Measurements from ENCODE around the gene EMILIN1. TPM values are rescaled to one million over a fixed set of nuclear protein-coding genes. Genes with fewer than 3 reads are reported as not detected.

The EMILIN1 gene
- total and polyA plus RNA-seq, 2 of the 4 experiments (the other 2 are of a cell fraction), result 26.5 to 95.6 TPM

GRCh38 chr2:27100036-27100435, 21.6 kb downstream of the EMILIN1 start:
- Histone ChIP-seq H2AFZ (replicated peaks; ENCODE audit: low read length, poor library complexity) (no peak overlapping the region), H3K36me3 (ENCODE audit: control insufficient read depth, insufficient read depth, low read length) (no peaks in the 10 kb centered on the region), H4K8ac (ENCODE audit: low read depth in 2 of 2, low read length in 2 of 2) (no peak overlapping the region), H2BK120ac (ENCODE audit: low read depth, low read length) (no peak overlapping the region), H3K18ac (ENCODE audit: low read depth, low read length) (no peak overlapping the region), H3K4me2 (ENCODE audit: low read depth, low read length) (no peak overlapping the region), H3K9ac (ENCODE audit: low read depth, low read length) (no peak overlapping the region), H3K23ac (ENCODE audit: low read depth, low read length) (no peak overlapping the region), H2AK5ac (ENCODE audit: low read depth, low read length) (no peak overlapping the region), H2BK20ac (ENCODE audit: low read depth, low read length) (no peak overlapping the region), H4K91ac (ENCODE audit: insufficient read depth, low read depth, low read length) (no peak overlapping the region), H3K27ac (ENCODE audit: insufficient read depth, low read length) (no peak overlapping the region), H2AK9ac (replicated peaks; ENCODE audit: low read depth, low read length, poor library complexity) (no peak overlapping the region), H3K4ac (ENCODE audit: low read depth, low read length) (no peak overlapping the region), H3K4me1 (ENCODE audit: control insufficient read depth, insufficient read depth, low read length) (0 out of 2 replicates have a peak, but pooled peaks cover 3% of the 10 kb centered on the region), H3K79me1 (ENCODE audit: low read depth in 1 of 2, low read length in 2 of 2) (no peaks in the 10 kb centered on the region), H3K4me3 (ENCODE audit: insufficient read depth, low read depth, low read length) (no peak overlapping the region), H4K20me1 (ENCODE audit: insufficient read depth, low read length) (no peaks in the 10 kb centered on the region), H3K9me1 (ENCODE audit: insufficient read depth, low read length) (peaks cover 7% of the 10 kb centered on the region; the same call in 1 of the 2 replicates), H4K5ac (ENCODE audit: low read depth, low read length) (no peak overlapping the region), H3K9me3 (ENCODE audit: control insufficient read depth, insufficient read depth, low read length) (no peaks in the 10 kb centered on the region), H2BK15ac (ENCODE audit: low read depth, low read length) (no peak overlapping the region), H3K14ac (replicated peaks; ENCODE audit: low read depth, low read length) (no peak overlapping the region), H3K56ac (ENCODE audit: extremely low read depth, insufficient read depth, low read length) (no peak overlapping the region), H3K27me3 (ENCODE audit: control insufficient read depth, insufficient read depth, low read length) (peaks cover 28% of the 10 kb centered on the region), H2BK5ac (ENCODE audit: low read depth, low read length, poor library complexity, severe bottlenecking) (no peak overlapping the region)
- dilution Hi-C loops (cut with HindIII; ENCODE audit: low sequenced_read_pairs, unreplicated experiment), result no loop called here
- intact Hi-C loops (cut with micrococcal nuclease), result no loop called here
- ATAC-seq (ENCODE audit: low read depth) (no peak), DNase-seq (no peak)
- 71% methylated on average over 3 of the region's 10 CpGs; no CpG with 5 or more reads in 1 of the 2 experiments for WGBS, 2 experiments (ENCODE audit: extremely low coverage in 2 of 2, insufficient read length in 1 of 2)
- BruUV-seq (replicated peaks), result no TSS peak
- in situ Hi-C loops (cut with MboI; ENCODE audit: low sequenced_read_pairs), result loop anchor here (5.0 kb wide), 1 partner anchor 97 kb away; no protein-coding TSS in a partner anchor
- ChIA-PET POLR2A (ENCODE audit: unreplicated experiment) (no interaction called here), CTCF (interaction anchor here (0.8 to 1.7 kb wide), 3 partner anchors 91 to 203 kb away, joined by 3 to 4 read pairs (median 3); no protein-coding TSS in a partner anchor)
- TF ChIP-seq MAFK (IDR thresholded peaks at IDR 0.05; ENCODE audit: low read depth, low read length), result no peak
- no peak for TF ChIP-seq SMC3 (IDR thresholded peaks at IDR 0.05; ENCODE audit: low read depth, low read length)
- TF ChIP-seq FOS (IDR thresholded peaks at IDR 0.05; ENCODE audit: low read depth, low read length), result no peak
- TF ChIP-seq, protein P1, sequence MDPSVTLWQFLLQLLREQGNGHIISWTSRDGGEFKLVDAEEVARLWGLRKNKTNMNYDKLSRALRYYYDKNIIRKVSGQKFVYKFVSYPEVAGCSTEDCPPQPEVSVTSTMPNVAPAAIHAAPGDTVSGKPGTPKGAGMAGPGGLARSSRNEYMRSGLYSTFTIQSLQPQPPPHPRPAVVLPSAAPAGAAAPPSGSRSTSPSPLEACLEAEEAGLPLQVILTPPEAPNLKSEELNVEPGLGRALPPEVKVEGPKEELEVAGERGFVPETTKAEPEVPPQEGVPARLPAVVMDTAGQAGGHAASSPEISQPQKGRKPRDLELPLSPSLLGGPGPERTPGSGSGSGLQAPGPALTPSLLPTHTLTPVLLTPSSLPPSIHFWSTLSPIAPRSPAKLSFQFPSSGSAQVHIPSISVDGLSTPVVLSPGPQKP (IDR thresholded peaks at IDR 0.05; ENCODE audit: borderline replicate concordance, low read depth, low read length), result no peak
- TF ChIP-seq RCOR1 (IDR thresholded peaks at IDR 0.05; ENCODE audit: insufficient replicate concordance, low read length), result no peak
- no peak for TF ChIP-seq POLR2A (IDR thresholded peaks at IDR 0.05; ENCODE audit: low read depth, low read length)
- TF ChIP-seq BHLHE40 (IDR thresholded peaks at IDR 0.05; ENCODE audit: low read depth, low read length), result no peak
- no peak for TF ChIP-seq USF2 (IDR thresholded peaks at IDR 0.05; ENCODE audit: low read depth, low read length)
- TF ChIP-seq, protein P2, sequence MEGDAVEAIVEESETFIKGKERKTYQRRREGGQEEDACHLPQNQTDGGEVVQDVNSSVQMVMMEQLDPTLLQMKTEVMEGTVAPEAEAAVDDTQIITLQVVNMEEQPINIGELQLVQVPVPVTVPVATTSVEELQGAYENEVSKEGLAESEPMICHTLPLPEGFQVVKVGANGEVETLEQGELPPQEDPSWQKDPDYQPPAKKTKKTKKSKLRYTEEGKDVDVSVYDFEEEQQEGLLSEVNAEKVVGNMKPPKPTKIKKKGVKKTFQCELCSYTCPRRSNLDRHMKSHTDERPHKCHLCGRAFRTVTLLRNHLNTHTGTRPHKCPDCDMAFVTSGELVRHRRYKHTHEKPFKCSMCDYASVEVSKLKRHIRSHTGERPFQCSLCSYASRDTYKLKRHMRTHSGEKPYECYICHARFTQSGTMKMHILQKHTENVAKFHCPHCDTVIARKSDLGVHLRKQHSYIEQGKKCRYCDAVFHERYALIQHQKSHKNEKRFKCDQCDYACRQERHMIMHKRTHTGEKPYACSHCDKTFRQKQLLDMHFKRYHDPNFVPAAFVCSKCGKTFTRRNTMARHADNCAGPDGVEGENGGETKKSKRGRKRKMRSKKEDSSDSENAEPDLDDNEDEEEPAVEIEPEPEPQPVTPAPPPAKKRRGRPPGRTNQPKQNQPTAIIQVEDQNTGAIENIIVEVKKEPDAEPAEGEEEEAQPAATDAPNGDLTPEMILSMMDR (conservative IDR thresholded peaks at IDR 0.05; ENCODE audit: low read depth, low read length), result no peak
- TF ChIP-seq RAD21 (IDR thresholded peaks at IDR 0.05; ENCODE audit: low read length), result no peak
- TF ChIP-seq NFE2L2 (IDR thresholded peaks at IDR 0.05; ENCODE audit: low read depth, low read length), result no peak
- no peak for TF ChIP-seq MXI1 (IDR thresholded peaks at IDR 0.05; ENCODE audit: borderline replicate concordance, low read depth, low read length)
- TF ChIP-seq MAZ (IDR thresholded peaks at IDR 0.05; ENCODE audit: borderline replicate concordance, low read depth, low read length), result no peak
- no peak for TF ChIP-seq CEBPB (IDR thresholded peaks at IDR 0.05; ENCODE audit: low read depth, low read length)
- no peak for TF ChIP-seq RFX5 (IDR thresholded peaks at IDR 0.05; ENCODE audit: low read depth, low read length)
- no peak for TF ChIP-seq CHD1 (IDR thresholded peaks at IDR 0.05; ENCODE audit: low read depth, low read length)

All from IMR-90 (cell line).